Measurements from ENCODE around the gene RHOC.

DNA sequence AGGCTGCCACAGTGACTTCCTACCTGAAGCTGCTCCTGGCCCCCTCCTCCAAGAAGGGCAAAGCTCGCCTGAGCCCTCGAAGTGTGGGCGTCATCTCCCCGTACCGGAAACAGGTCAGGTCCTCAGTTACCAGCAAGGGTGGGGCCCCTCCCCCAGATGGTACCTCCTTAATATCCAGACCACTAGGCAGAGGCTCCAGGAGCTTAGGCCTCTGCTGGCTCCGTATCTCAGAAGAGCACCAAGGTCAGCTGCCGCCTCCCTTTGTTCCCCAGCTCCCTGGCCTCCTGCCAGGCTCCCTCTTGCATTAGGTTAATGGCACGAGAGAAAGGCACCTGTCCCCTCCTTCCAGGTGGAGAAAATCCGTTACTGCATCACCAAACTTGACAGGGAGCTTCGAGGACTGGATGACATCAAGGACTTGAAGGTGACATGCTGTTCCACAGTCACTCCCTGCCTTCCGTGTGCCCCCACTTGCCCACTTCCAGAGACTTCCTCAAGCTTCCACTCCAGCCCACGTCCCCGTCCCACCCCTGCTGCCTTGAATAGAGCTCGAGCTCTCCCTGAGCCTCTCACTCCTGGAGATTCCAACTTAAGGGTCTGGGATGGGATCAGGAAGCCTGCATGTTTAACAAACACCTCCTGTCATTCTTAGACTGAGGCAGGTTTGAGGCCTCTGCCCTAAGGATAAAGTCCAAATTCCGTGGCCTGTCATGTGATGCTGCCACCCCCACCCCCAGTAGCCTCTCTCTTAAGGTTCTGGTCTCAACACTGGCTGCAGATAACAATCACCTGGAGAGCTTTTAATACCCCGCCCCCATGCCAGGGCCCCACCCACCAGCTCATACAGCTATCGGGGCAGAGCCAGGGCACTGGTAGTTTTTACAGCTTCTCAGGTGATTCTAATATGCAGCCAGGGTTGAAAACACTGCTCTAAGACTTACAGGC lies 8.3 kb downstream of the RHOC start:
- TF ChIP-seq, protein P1, sequence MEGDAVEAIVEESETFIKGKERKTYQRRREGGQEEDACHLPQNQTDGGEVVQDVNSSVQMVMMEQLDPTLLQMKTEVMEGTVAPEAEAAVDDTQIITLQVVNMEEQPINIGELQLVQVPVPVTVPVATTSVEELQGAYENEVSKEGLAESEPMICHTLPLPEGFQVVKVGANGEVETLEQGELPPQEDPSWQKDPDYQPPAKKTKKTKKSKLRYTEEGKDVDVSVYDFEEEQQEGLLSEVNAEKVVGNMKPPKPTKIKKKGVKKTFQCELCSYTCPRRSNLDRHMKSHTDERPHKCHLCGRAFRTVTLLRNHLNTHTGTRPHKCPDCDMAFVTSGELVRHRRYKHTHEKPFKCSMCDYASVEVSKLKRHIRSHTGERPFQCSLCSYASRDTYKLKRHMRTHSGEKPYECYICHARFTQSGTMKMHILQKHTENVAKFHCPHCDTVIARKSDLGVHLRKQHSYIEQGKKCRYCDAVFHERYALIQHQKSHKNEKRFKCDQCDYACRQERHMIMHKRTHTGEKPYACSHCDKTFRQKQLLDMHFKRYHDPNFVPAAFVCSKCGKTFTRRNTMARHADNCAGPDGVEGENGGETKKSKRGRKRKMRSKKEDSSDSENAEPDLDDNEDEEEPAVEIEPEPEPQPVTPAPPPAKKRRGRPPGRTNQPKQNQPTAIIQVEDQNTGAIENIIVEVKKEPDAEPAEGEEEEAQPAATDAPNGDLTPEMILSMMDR (conservative IDR thresholded peaks at IDR 0.05; ENCODE audit: low read length) = no peak
- TF ChIP-seq EZH2phosphoT487 (IDR thresholded peaks at IDR 0.05; ENCODE audit: borderline replicate concordance, low read depth, low read length) = no peak

All from OCI-LY7 (cell line).